Measurements from ENCODE around the gene COL4A2. TPM values are rescaled to one million over a fixed set of nuclear protein-coding genes. Genes with fewer than 3 reads are reported as not detected.

COL4A2 gene
- polyA plus RNA-seq, 1 donor (not counting 4 experiments of a cell fraction or from before 2014, with no cell fraction given): 30.7 TPM

DNA sequence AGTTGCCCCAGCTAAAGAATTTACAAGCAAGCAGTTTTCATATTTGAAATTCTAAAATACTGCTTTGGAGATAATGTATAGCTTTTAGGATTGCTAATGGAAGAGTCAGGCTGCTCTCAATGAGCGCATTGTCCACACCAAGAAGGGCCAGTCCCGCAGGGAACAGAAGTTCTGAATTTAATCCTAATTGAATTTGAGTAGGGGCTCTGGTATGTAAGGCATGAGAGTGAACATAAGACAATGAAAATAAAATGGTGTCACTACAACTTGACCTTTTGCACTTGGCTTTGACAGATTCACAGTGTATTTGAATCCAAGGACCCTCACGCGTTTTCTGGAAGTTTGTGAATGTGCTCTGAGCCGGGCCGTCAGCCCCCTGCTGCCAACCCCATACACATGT, 221.8 kb downstream of the COL4A2 start:
- Histone ChIP-seq H4K20me1 (ENCODE audit: control insufficient read depth, extremely low read depth, insufficient read depth, low read length) (no peaks in the 10 kb centered on the region), H3K9me1 (ENCODE audit: control insufficient read depth, extremely low read depth, insufficient read depth, low read length) (no peaks in the 10 kb centered on the region), H3K4me3 (ENCODE audit: control insufficient read depth in 2 of 3, extremely low read depth in 1 of 3, insufficient read depth in 2 of 3, low read depth in 1 of 3, low read length in 3 of 3) (no peak overlapping the region), H3K27ac (ENCODE audit: control insufficient read depth, insufficient read depth, low read length) (no peak overlapping the region), H3K36me3 (ENCODE audit: control insufficient read depth in 2 of 2, extremely low read depth in 1 of 2, insufficient read depth in 2 of 2, low read length in 2 of 2) (no peaks in the 10 kb centered on the region), H3K4me2 (ENCODE audit: control insufficient read depth, extremely low read depth, insufficient read depth, low read depth, low read length) (no peak overlapping the region), H2AFZ (ENCODE audit: control insufficient read depth, low read length) (no peak overlapping the region), H3K27me3 (ENCODE audit: control insufficient read depth, extremely low read depth, insufficient read depth, low read length) (no peaks in the 10 kb centered on the region), H3K9ac (ENCODE audit: control insufficient read depth, extremely low read depth, insufficient read depth, low read length) (no peak overlapping the region), H3K79me2 (ENCODE audit: control insufficient read depth, insufficient read depth, low read length) (no peaks in the 10 kb centered on the region), H3K4me1 (ENCODE audit: control insufficient read depth, extremely low read depth, insufficient read depth, low read length) (peaks cover 19% of the 10 kb centered on the region), H3K9me3 (ENCODE audit: control insufficient read depth, low read depth, low read length) (no peaks in the 10 kb centered on the region)
- dilution Hi-C loops (cut with MboI; ENCODE audit: extremely low pct_ligation_motif_present, low sequenced_read_pairs): no loop called here
- TF ChIP-seq EZH2 (IDR thresholded peaks at IDR 0.05; ENCODE audit: low read length): no peak
- TF ChIP-seq, protein P1, sequence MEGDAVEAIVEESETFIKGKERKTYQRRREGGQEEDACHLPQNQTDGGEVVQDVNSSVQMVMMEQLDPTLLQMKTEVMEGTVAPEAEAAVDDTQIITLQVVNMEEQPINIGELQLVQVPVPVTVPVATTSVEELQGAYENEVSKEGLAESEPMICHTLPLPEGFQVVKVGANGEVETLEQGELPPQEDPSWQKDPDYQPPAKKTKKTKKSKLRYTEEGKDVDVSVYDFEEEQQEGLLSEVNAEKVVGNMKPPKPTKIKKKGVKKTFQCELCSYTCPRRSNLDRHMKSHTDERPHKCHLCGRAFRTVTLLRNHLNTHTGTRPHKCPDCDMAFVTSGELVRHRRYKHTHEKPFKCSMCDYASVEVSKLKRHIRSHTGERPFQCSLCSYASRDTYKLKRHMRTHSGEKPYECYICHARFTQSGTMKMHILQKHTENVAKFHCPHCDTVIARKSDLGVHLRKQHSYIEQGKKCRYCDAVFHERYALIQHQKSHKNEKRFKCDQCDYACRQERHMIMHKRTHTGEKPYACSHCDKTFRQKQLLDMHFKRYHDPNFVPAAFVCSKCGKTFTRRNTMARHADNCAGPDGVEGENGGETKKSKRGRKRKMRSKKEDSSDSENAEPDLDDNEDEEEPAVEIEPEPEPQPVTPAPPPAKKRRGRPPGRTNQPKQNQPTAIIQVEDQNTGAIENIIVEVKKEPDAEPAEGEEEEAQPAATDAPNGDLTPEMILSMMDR (optimal IDR thresholded peaks at IDR 0.05 in 1 of 3, IDR thresholded peaks at IDR 0.05 in 1 of 3, conservative IDR thresholded peaks at IDR 0.05 in 1 of 3; ENCODE audit: extremely low read depth in 1 of 3, insufficient read depth in 2 of 3, low read length in 3 of 3): no peak
- FAIRE-seq: no peak
- DNase-seq (ENCODE audit: low read depth, low spot score): no peak

DNA sequence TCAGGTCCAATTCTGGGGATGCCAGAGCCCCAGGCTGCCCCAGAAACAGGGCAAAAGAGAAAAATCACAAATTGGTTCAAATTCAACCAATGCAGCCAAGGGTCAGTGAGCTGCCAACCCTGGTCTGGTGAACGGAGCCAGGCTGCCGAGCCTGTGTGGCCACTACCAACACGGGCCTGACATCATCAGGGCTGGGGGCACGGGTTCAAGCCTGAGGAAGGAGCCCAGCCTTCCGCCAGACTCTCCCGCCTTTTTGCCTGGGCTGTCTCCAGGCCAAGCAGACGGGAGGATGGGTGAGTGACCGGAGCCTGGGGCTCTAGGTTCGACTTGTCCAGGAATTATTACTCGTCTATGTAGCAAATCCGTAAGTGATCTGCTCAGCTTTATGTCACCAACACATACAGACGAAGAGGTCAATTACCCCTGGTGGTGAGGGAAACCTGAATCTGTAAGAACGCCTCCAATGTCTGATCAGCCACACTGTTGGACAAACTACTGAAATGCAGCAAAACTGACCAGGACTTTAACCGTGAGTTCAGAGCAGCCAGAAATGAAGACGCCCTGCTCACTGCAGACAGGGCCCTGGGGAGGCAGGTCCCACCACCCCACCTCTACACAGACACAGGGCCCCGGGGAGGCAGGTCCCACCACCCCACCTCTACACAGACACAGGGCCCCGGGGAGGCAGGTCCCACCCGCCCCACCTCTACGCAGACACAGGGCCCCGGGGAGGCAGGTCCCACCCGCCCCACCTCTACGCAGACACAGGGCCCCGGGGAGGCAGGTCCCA, 222.6 kb downstream of the COL4A2 start:
- H3K4me1 ChIP-seq (ENCODE audit: control insufficient read depth, extremely low read depth, insufficient read depth, low read length): peaks cover 12% of the 10 kb centered on the region
- no peaks in the 10 kb centered on the region for H3K9me1 ChIP-seq (ENCODE audit: control insufficient read depth, extremely low read depth, insufficient read depth, low read length)
- no peak overlapping the region for H3K4me3 ChIP-seq (ENCODE audit: control insufficient read depth in 2 of 3, extremely low read depth in 1 of 3, insufficient read depth in 2 of 3, low read depth in 1 of 3, low read length in 3 of 3)
- H3K36me3 ChIP-seq (ENCODE audit: control insufficient read depth in 2 of 2, extremely low read depth in 1 of 2, insufficient read depth in 2 of 2, low read length in 2 of 2): no peaks in the 10 kb centered on the region
- no peak for TF ChIP-seq EZH2 (IDR thresholded peaks at IDR 0.05; ENCODE audit: low read length)
- TF ChIP-seq, protein P1 (optimal IDR thresholded peaks at IDR 0.05 in 1 of 3, IDR thresholded peaks at IDR 0.05 in 1 of 3, conservative IDR thresholded peaks at IDR 0.05 in 1 of 3; ENCODE audit: extremely low read depth in 1 of 3, insufficient read depth in 2 of 3, low read length in 3 of 3): no peak
- dilution Hi-C loops (cut with MboI; ENCODE audit: extremely low pct_ligation_motif_present, low sequenced_read_pairs): no loop called here
- no peak overlapping the region for H3K27ac ChIP-seq (ENCODE audit: control insufficient read depth, insufficient read depth, low read length)
- H3K9ac ChIP-seq (ENCODE audit: control insufficient read depth, extremely low read depth, insufficient read depth, low read length): no peak overlapping the region
- H4K20me1 ChIP-seq (ENCODE audit: control insufficient read depth, extremely low read depth, insufficient read depth, low read length): no peaks in the 10 kb centered on the region
- H3K79me2 ChIP-seq (ENCODE audit: control insufficient read depth, insufficient read depth, low read length): no peaks in the 10 kb centered on the region
- H3K4me2 ChIP-seq (ENCODE audit: control insufficient read depth, extremely low read depth, insufficient read depth, low read depth, low read length): no peak overlapping the region
- FAIRE-seq (no peak), DNase-seq (ENCODE audit: low read depth, low spot score) (no peak)
- no peaks in the 10 kb centered on the region for H3K9me3 ChIP-seq (ENCODE audit: control insufficient read depth, low read depth, low read length)
- no peaks in the 10 kb centered on the region for H3K27me3 ChIP-seq (ENCODE audit: control insufficient read depth, extremely low read depth, insufficient read depth, low read length)
- no peak overlapping the region for H2AFZ ChIP-seq (ENCODE audit: control insufficient read depth, low read length)

All from keratinocyte (primary cell).